GM06990 (cell line): ENCODE data around the gene MORN5.
"Not testable (repeated sequence)": the region's sequence is repeated elsewhere in the genome, so short reads cannot be mapped to it uniquely, and the experiment has no call there.

Experiments
- DNase-seq: peaks from one replicate; pipeline ENCODE4 v3.0.0-alpha.2; 2011; ENCODE audit not compliant: insufficient read length; ENCODE audit errors: extremely low read depth
- H3K27me3 ChIP-seq: replicated peaks from 2 replicates; pipeline ENCODE4 v1.6.0; 2011; ENCODE audit warnings: low read length; ENCODE audit not compliant: control insufficient read depth, insufficient read depth
- H3K36me3 ChIP-seq: 2 replicates; pipeline ENCODE4 v1.5.1; 2011; ENCODE audit warnings: low read length; ENCODE audit not compliant: control insufficient read depth, insufficient read depth
- H3K4me3 ChIP-seq: replicated peaks from 2 replicates; pipeline ENCODE4 v1.5.1; 2011; ENCODE audit warnings: low read depth, mild to moderate bottlenecking, control low read depth, low read length
- CTCF ChIP-seq: IDR thresholded peaks from 2 replicates; pipeline ENCODE4 v1.5.1; 2011; ENCODE audit warnings: low read length, control low read depth, mild to moderate bottlenecking, inconsistent platforms; ENCODE audit not compliant: insufficient read depth, poor library complexity, severe bottlenecking

MORN5 gene

GRCh38 chr9:122115176-122116035 lies 44.3 kb upstream of the MORN5 start:
- TF ChIP-seq CTCF: no peak
- H3K4me3 ChIP-seq: no peak overlapping the region

DNA sequence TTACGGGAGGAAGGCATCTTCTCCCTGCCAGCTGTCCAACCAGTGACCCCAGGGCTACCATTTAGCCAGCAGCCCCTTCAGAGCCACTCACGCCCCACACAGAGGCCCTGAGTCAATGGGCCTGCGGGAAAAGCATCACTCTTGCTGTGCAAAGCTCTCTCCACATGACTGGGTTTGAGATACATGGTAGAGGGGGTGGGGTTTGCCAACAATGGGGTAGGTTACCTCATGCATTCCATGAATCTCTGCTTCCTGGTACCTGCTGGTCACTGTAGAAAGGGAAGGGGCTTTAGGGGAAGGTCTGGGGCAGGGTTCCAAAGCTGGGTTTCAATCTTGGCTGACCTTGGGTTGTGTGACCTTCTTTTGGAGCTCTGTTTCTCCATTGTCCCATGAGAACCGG lies 43.7 kb upstream of the MORN5 start:
- no peak for DNase-seq
- Histone ChIP-seq H3K4me3 (no peak overlapping the region), H3K36me3 (no peaks in the 10 kb centered on the region), H3K27me3 (no peaks in the 10 kb centered on the region)
- TF ChIP-seq CTCF: no peak

More at GRCh38 chr9:122115176-122116035, 44.3 kb upstream of the MORN5 start:
- no peak for DNase-seq
- Histone ChIP-seq H3K27me3 (no peaks in the 10 kb centered on the region), H3K36me3 (no peaks in the 10 kb centered on the region)

DNA sequence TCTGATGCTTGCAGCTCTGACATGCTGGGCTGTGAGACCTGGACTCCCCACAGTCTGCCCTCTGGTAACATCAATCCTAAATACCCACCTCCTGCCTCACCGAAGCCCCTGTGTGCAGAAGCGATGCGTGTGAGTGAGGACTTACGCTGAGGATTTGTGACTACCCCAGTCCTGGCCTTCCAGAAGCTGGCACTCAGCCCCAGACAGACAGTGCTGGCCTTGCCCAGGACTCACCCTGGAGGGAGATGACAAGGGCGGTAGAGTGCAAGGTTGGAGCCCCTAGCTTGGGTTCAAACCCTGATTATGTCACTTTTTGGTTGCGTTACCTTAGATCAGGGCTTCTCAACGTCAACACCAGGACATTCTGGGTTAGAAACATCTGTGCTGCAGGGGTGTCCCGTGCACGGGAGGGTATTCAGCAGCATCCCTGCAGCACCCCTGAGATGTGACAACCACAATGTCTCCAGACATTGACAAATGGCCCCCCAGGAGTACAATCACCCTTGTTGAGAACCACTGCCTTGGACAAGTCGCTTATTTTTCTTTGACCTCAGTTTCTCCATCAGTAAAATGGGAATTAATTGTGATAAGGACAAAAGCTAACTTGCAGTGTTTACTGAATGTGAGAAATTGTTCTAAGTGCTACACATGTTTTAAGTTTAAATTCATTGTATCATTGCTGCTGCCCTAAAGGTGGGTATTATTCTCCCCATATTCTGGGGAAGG lies 43.1 kb upstream of the MORN5 start:
- TF ChIP-seq CTCF: no peak
- no peak overlapping the region for H3K4me3 ChIP-seq
- no peaks in the 10 kb centered on the region for H3K36me3 ChIP-seq
- no peaks in the 10 kb centered on the region for H3K27me3 ChIP-seq
- no peak for DNase-seq

DNA sequence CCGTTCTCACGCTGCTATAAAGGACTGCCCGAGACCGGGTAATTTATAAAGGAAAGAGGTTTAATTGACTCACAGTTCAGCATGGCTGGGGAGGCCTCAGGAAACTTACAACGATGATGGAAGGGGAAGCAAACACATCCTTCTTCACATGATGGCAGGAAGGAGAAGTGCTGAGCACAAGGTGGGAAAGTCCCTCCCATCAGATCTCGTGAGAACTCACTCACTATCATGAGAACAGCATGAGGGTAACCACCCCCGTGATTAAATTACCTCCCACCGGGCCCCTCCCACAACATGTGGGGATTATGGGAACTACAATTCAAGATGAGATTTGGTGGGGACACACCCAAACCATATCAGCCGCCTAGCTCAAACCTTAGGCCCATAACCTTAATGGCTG lies 42.5 kb upstream of the MORN5 start:
- H3K4me3 ChIP-seq, H3K27me3 ChIP-seq, H3K36me3 ChIP-seq, DNase-seq: not testable (repeated sequence)

DNA sequence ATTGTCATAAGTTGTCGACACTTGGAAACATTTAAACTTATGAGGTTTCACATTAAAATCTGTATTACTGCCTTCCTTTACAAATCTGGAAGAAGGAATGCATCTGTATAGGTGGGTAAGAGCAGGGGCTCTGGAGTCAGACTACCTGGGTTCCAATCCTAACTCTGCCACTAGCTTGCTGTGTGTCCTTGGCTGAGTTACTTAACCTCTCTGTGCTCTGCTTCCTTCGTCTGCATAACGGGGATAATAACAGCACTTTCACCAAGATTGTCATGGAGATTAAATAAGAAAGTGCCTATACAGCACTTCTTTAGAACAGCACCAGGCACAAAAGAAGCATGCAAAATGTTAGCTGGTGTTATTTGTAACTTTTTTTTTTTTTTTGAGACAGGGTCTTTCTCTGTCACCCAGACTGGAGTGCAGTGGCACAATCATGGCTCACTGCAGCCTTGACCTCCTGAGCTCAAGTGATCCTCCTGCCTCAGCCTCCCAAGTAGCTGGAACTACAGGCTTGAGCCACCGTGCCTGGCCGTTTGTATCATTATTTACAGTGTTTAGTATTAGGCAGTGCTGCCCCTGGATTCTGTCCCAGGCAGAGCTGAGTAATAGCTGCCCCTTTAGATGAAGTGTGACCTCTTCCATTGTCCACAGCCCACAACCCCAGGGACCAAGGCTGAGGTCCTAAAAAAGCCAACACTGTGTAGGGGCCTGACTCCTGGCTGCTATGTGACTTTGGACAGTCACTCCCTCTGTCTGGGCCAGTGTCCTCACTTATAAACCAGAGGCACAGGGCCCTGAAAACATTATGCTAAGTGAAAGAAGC lies 41.2 kb upstream of the MORN5 start:
- TF ChIP-seq CTCF: no peak
- DNase-seq: no peak
- no peaks in the 10 kb centered on the region for H3K36me3 ChIP-seq

GRCh38 chr9:122119166-122119521 lies 40.6 kb upstream of the MORN5 start:
- no peaks in the 10 kb centered on the region for H3K27me3 ChIP-seq
- TF ChIP-seq CTCF: no peak
- DNase-seq: no peak
- no peaks in the 10 kb centered on the region for H3K36me3 ChIP-seq
- no peak overlapping the region for H3K4me3 ChIP-seq

More for the DNA sequence above, 41.2 kb upstream of the MORN5 start:
- H3K4me3 ChIP-seq: no peak overlapping the region
- no peaks in the 10 kb centered on the region for H3K27me3 ChIP-seq
